Eye (tissue), 1 donor: ENCODE results near the gene MBOAT2.

Source experiments
- DNase-seq: peaks from one replicate; pipeline ENCODE4 v3.0.0-alpha.2; 2015

The MBOAT2 gene

DNA sequence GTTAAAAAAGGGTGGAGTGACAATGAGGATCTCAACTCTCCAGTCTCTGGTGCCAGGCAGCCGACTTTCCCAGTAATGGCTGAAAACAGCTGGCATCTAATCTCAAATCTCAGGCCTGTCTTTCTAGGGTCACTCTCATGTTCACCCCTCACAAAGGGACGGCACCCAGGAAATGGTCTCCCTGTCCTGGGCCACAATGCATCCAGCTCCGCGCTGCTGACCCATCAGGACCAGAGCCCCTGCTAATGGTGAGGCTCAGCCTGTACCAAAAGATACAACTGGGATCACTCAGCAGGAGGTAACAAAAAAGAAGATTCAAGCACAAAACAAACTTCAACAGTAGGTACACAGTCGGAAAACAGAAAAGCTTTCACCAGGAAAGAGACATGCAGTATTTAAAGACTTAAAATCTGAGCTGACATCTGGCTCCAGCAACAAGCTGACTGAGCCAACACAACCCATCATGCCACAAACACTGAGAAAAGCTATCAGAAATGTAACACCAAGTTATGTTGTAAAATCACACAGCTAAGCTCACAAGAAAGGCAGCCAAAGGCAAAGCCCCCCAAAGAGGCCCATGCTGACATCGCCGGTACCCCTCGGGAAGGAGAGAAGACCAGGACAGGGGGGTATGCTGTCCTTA, 152.5 kb downstream of the MBOAT2 start:
- no peak for DNase-seq

DNA sequence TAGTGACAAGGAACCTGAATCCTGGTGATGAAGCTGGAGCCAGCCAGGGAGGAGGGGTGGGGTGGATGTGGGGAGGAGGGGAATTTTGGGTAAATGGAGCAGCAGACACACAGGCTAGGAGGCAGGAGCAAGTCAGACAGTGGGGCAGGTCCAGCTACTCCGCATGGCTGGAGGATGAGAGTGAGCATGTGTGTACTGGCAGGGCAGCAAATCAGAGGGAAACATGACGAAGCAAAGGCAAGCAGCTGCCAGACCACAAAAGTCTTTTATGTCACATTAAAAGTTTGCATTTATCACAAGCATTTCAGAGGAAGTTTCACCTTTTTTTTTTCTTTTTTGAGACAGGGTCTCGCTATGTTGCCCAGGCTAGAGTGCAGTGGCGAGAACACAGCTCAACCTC, 154.2 kb downstream of the MBOAT2 start:
- no peak for DNase-seq

DNA sequence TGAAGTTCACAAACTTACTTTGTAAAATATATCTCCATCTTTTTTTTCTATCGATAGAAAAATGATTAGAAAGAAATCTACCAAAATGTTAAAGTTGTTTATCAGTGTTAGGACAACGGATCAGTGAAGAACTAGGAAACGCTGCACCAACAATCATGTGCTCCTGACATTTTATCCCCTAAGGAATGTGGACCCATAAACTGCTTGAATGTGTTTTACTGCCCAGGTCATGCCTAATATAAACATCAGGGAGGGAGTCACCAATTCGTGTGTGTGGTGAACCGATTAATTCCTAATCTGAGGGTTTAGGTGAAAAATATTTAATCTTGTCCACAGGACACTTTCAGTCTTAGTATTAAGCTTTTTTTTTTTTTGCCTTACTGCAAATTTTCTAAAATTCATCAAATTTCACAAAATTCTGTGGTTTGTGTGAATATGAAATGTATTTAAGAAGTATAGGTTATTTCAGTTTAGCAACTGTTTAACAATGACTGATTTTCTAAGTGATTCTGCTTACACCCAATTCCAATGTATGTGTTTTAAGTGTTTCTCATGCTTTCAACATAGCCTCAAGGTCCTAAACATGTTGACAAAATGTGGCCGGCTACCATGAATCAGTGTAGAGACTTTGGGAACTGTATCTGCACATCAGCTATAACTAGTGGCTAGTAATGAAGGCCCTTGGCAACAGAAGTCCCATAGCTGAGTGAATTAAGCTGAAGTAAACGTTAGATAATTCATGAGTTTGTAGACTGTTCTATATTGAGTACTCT, 155.0 kb downstream of the MBOAT2 start:
- no peak for DNase-seq

DNA sequence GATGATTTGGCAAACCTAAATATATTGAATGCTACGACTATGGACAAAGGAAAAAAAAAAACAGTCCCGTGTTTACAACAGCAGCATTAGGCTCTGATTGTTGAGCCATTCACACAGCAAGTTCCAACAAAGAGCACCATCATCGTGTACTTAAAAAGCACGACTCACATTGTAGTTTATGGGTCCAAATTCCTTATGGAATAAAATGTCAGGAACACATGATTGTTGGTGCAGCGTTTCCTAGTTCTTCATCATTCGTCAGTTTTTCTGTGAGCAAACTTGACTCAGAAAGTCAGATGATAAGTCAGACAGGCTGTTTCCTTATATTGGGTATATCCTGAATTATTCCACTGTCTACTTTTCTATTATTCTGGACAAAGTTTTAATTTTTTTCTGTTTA, 156.1 kb downstream of the MBOAT2 start:
- no peak for DNase-seq

DNA sequence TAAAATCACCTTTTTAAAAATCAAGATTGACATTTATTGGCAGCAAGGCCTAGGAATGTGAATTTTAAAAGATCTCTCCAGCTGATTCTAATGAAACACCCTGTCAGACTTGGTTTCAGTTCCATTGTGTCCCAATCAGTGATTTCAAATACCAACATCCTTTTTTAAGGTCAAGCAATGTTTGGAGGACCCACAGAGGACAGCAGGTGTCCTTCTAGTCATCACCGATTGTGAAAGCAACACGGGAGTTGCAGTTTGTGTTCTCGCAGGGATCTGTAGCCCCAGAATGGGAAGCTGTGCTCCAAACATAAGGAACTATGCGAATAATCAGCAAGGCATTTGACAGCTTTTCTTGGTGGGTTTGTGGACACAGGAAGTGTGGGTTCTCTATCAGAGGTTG, 161.6 kb downstream of the MBOAT2 start:
- no peak for DNase-seq

DNA sequence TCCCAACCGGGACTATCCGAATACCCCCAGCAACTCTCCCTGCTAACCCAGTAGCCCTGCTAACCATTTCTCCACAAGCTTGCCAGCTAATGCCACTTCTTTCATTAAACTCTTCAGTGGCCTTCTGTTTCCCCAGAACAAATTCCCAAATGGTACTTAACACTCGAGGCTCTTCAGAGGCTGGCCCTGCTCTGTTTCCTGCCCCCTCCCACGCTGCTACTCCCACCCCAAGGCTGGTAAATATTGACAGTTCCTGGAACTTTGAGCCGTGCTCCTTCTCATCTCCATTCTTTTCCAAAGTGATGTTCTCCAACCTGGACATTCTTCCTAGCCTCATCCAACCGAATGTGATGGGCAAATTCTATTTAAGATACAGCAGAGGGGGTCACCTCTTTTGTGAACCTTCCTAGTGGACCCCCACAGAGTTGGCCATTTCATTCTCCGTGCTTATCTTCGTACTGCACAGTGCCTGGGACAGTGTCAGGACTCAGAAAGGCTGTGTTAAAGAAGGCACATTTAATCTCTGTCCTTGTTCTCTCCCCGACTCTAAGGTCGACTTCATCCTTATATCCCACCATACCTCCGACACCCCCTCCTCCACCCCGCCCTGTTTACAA, 162.9 kb downstream of the MBOAT2 start:
- no peak for DNase-seq

DNA sequence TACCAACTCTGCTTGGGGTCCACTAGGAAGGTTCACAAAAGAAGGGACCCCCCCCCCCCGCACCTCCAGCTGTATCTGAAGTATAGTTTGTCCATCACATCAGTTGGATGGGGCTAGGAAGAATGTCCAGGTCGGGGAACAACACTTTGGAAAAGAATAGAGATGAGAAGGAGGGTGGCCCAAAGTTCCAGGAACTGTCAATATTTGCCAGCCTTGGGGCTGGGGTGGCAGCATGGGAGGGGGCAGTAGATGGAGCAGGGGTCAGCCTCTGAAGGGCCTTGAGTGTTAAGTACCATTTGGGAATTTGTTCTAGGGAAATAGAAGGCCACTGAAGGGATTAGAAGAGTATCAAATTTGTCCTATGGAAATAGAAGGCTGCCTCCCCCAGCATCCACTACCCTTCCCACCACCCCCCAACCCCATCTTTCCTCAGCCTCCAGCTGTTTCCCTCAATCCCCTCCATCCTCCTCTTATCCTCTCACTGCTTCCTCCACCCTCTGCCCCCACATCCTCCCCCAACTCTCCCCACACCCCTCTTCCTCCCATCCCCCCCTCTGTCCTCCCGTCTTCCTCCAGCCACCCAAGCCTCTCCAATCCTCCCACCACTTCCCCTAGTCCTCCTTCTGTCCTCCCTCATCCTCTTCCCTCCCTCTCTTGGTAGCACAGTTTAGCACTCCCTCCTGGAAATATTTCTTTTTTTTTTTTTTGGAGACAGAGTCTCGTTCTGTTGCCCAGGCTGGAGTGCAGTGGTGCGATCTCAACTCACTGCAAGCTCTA, 164.1 kb downstream of the MBOAT2 start:
- DNase-seq: no peak

DNA sequence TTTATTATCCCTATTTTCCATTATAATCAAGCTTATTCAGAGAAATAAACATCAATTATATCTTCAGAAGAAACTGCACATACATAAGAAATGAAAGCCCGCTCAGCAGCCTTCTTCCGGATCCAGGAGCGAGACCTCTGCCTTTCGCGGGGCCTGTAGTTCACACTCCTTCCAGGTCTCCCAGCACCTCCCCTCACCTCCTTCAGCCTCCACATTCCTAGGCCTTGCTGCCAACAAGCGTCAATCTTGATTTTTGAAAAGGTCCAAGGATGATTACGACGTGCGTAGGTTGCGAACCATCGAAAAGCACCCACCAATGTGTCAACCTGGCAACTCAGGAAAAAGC, 165.7 kb downstream of the MBOAT2 start:
- no peak for DNase-seq

DNA sequence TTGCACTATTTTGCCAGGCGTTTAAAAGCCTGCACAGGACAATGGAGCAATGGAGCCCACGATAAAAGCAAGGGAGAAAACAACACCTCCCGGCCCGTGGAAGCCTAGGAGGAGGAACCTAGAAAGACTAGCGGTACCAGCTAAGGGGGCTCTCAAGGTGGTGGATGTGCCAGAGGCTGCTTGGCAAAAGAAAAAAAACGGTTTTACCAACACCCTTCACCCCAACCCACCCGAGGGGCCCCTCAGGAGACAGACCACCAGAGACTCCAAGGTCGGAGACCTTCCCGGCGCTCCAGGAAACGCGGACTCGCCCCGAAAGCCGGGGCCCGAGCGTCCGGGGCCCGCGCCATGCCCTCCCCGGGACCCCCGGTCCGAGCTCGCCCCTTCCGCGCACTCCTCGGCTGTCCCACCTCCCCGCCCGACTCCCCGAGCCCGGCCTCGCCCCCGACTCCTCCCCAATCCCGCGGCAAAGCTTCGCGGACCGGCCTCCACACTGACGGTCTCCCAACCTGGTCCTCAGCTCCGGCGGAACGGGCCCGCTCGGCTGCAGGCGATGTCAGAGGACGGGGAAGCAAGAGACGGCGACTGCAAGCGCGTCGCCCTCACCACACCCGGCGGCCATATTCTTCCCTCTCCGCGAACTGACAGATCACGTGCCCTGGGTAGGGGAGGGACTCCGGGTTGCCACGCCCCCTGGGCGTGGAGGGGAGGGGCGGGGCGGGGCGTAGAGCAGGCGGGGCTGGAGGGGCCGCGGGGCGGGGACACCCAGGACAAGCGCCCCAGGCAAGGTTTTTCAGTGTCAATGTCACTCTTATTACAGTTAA, 166.3 kb downstream of the MBOAT2 start, which contains the start of gene KIDINS220:
Gene KIDINS220, minus strand, starts transcription at position 643 of the 824 bp plus-strand sequence. CDS start 10,520 bp downstream, outside the sequence.
- DNase-seq: peak; percentile 92

DNA sequence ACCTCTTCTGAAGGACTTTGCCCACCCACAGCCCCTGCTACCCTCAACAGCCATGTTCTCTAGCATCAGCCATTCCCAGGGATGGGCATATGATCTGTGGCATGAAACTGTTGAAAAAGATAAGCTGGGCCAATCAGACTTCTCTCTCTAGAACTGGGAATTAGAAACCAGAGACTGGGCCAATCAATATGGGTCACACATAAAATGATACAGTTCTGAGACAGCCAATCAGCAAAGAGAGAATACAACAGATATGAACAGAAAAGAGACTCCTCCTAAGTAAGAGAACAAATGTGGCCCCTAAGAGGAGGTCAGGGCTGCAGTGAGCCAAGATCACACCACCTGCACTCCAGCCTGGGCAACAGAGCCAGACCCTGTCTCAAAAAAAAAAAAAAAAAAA, 168.2 kb downstream of the MBOAT2 start:
- no peak for DNase-seq

DNA sequence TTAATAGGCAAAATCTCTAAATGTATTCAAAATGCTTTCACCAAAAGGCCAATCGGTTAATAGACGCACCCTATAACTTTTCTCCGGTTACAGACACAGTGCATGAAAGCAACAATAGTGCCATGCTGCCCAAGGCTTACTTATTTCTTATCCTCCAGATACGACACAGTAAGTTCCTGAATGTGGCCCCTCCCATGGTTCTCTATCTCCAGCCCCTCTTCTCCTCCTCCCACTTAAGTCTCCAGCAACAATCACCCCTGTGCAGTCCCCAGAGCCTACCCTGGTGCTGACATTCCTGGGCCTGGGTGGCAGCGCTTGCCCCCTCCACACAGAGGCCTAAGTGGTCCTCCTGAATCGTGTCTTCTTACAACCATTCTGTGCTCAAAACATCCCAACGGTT, 169.6 kb downstream of the MBOAT2 start:
- no peak for DNase-seq

DNA sequence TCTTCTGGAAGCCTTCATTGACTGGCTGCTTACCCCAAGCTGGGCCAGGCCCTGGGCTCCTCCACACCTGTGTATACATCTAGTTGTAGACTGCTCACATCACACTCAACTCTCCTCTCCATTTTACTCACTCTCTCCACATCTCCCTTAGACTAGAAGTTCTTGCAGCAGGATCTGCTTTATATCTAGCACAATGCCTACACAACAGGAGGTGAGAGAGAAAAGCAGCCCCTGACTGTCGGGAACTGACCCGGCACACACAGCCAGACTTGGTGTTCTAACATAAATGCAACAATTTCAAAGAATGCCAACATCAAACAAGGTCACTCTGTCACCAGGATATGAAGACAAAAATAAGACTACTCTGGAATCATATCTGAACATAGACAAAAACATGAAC, 172.0 kb downstream of the MBOAT2 start:
- no peak for DNase-seq

DNA sequence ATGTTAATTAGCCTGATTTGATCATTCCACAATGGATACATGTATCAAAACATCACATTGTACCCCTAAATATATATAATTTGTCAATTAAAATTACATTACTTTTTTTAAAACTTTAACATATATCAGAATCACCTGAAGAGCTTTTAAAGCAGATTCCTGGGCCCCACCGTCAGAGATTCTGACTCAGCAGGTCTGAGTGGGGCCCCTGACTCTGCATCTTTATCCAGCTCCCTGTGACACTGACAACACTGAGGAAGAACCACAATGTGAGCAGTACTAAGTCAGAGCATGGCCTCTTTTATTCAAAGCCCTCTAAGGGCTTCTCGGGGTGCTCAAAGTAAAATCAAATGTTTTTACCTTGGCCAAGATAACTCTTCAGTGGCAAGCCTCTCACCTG, 175.8 kb downstream of the MBOAT2 start:
- no peak for DNase-seq

DNA sequence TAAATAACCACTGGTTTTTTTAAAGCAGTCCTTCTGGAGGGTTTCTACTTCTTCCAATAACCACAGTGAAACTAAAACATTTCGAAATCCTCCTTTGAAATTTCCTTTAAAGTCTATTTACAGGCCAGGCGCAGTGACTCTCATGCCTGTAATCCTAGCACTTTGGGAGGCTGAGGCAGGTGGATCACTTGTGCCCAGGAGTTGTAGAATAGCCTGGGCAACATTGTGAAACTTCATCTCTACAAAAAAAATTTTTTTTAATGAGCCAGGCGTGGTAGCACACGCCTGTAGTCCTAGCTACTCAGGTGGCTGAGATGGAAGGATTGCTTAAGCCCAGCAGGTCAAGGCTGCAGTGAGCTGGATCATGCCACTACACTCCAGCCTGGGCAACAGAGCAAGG, 181.3 kb downstream of the MBOAT2 start:
- DNase-seq: no peak

DNA sequence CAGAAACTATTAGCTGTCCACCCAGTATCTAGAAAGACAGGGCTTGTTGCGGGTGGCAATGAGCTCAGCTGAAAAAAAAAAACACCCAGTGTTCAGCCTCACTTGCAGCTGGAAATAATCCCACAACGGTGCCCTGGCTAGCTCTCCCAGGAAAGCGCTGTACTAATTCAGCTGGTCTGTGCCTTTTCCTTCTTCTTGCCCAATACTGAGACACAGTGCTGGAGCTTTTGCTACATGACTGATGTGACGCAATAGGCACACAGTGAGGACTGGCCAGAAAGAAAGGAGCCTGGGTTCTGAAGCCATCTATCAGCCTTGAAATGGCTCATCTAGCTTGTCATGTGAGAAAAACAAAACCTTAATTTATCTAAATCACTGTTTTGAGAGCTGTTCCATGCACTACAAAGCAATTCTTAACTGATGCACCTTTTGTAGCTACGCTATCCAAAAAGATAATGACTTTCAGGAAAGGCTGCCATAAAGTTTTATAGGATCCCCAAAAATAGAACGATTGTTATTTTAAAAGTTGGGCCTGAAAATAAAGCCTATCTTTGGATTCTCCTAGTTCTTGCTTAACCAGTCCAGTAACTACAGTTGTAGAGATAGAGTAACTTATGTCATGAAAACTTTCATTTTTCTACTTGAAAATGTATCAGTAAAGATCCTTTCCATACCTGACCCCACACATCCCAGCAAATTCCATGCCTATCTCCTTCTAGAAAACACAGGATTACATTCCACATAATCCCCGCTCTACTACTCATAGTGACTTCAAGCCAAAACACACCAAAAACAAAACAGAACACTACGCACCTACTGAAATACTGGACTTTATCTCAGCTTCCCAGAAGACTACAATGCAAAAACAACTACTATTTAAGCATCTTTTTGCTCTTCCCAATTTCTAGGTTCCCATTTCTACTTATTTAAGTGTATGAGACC, 181.9 kb downstream of the MBOAT2 start:
- no peak for DNase-seq

DNA sequence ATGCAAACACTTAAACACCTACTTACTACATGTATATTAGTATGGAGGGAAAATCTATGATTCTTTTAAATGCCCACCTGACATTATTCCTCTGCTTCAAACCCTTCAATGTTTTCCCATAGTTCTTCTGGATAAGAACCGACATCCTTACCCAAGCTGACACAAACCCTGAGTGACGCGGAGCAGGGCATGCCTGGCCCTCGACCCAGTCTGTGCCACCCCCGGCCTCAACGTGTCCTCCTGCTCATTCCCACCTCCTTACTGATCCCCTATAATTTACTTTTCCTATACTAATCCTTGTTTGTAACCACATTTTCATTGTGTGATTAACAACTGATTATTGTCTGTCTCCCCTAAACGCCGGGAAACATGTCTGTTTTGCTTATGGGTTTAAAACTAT, 183.5 kb downstream of the MBOAT2 start:
- no peak for DNase-seq

DNA sequence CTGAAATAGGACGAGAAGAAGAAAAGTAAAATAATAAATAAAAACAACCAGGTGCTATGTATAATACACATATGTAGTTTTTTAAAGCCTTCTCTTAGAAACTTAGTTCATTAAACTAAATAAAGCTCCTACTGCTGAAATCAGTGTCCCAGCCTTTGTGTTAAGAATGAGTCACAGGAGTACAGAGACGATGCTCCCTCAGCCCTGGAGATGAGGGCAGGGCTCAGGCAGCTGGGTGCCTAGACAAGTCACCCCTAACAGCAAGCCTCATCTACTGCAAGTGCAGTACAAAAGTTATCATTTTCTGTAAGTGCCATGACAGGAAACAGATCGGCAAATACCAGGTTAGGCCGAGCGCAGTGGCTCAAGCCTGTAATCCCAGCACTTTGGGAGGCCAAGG, 184.3 kb downstream of the MBOAT2 start:
- no peak for DNase-seq

DNA sequence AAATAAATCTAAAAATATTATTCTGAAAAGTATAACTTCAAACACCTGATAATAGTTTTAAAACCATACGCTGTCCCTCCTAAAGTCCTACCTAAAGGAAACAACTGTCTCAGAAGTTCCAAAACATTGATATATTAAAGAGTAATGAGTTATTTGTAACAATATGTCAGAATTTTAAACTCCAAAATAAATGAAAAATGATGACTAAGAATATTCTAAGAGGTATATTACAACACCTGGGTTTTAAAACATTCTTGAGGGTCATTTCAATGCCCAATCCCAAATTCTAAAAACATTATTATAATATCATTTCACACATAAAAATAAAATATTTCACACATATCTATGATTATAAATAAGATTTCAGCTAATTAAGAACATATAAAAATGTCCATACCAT, 186.3 kb downstream of the MBOAT2 start:
- DNase-seq: no peak

DNA sequence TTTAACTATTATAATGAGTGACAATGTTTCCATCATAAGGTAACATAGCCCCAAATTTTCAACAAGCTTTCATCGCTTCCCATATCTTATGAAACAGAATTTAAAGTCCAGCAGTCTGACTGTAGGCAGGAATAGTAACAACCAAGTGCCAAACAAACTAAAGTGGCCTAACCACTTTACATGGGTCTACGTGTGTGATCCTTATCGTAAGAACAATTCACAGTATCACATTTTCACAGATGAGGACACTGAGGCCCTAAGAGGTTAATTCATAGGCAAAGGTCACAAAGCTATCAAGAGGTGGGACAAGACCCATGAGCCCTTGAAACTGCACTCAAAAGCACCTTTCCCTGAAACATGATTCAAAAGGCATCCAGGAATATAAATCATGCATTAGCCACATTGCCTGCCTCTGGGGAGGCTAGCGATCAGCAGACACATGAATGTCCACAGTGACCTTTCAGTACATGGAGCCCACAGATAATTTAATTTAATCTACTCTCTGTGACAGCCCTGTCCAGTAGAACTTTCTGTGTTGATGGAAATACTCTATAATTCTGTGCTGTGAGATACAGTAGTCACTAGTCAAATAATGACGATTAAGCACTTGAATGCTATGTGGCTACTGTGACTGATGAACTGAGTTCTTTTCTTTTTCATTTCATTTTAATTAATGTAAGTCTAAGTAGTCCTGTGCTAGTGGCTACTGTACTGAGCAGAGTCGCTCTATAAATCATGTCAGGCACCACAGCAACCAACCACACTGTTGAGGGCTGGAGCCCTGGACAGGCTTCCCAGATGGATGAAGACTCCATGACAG, 196.4 kb downstream of the MBOAT2 start:
- no peak for DNase-seq
